HG02763 (cell line): ENCODE results near the gene IDH1.
"Not testable (repeated sequence)": the region's sequence is repeated elsewhere in the genome, so short reads cannot be mapped to it uniquely, and the experiment has no call there.

Experiments used
- ATAC-seq: cut with Tn5 transposase; IDR thresholded peaks from one replicate; pipeline ENCODE4 v1.9.1; 2021; ENCODE audit warnings: mild to moderate bottlenecking, moderate library complexity; ENCODE audit not compliant: unreplicated experiment

The IDH1 gene

GRCh38 chr2:208254871-208255556 is at the start of gene IDH1:
Gene IDH1, minus strand, starts transcription at chr2:208255071. Its CDS starts 3,520 bp downstream, at chr2:208251551.
- ATAC-seq: peak; percentile 74

DNA sequence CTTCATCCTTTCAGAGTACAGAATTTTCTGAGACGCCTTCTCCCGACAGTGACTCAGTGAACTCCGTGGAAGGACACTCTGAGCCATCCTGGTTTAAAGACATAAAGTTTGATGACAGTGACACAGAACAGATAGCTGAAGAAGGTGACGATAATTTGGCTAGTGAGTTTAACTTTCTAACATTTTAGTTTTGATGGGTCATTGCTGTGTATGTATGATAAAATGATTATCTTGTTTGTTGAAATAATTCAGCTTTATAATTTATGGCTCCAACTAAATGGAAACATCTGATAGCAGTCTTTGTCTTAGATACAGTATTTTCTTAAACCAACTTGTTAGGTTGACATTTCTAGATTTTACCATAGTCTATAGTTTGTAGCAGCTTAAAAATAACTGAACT is 49.3 kb upstream of the IDH1 start:
- ATAC-seq: no peak

DNA sequence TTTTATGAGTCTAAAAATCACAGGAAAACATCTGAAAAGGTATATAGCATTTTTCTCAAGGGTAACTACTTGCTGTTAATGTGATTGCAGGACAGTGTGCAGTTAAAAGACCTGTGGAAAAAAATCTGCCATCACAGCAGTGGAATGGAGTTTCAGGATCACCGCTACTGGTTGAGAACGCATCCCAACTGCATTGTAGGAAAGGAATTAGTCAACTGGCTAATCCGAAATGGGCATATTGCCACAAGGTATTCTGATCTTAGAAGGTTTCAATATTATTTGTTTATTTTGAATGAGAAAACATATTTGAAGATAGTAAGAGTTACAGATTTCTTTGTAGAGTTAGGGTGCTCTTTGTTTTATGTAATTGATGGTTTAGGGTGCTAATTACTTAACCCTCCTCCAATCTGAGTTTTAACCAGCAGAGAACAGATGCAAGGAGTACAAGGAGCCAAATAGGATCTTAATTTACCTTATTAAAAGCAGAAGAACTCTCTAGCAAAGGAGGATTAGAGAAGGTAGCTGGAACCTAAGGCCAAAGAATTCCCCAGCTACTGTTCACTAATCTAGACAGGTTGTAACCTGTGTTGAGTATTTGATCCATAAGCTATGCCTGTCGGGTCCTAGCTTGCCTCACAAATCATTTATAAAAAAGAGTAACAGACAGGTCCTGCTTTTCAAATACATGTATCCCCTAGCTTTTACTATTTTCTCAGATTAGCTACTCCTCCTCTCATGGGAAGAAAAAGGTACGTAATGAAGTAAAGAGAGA is 46.2 kb upstream of the IDH1 start:
- ATAC-seq: no peak

DNA sequence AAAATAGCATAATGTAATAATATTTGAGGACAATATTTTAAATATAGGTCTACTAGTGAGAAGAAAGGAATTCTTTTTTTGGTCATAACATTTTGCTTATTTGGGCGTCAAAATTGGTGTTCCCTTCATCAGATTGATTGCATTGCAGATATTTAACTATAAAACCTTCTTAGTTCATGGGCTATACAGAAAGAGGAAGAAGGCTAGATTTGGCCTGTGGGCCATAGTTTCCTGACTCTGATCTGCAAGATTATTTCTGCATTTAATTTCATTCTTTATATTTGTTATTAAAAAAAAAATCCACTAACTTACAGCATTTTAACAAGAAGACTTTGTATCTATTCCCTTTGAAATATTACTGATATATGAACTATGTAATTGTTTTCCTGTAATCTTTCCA is 43.1 kb upstream of the IDH1 start:
- ATAC-seq: no peak

DNA sequence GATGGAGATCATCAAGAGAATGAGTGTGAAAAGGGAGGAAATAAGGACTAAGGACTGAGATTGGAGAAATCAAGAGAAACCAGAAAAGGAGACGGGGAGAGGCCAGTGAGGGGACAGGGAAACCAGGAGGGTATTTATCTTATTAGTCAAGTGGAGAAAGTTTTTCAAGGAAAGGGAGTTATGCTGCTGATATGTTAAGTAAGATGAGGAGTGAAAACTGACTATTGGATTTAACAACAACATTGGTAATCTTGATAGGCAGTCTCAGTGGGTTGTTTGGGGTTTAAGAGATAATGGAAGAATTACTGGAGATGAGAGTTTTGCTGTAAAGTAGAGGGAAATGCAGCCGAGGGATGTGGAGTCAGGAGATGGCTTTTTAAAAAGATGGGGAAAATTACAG is 41.7 kb upstream of the IDH1 start:
- ATAC-seq: no peak

DNA sequence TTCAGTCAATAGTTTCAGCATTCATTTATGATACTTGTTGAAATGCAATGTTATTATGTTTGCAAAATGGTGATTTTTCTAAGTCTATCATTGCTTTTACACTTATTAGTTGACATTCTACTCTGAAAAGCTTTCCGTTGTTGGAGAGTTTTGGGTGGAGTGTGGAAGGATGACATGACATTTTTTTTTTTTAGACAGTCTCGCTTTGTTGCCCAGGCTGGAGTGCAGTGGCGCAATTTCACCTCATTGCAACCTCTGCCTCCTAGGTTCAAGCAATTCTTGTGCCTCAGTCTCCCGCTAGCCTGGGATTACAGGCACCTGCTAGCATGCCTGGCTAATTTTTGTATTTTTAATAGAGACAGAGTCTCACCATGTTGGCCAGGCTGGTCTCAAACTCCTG is 41.0 kb upstream of the IDH1 start:
- ATAC-seq: no peak

DNA sequence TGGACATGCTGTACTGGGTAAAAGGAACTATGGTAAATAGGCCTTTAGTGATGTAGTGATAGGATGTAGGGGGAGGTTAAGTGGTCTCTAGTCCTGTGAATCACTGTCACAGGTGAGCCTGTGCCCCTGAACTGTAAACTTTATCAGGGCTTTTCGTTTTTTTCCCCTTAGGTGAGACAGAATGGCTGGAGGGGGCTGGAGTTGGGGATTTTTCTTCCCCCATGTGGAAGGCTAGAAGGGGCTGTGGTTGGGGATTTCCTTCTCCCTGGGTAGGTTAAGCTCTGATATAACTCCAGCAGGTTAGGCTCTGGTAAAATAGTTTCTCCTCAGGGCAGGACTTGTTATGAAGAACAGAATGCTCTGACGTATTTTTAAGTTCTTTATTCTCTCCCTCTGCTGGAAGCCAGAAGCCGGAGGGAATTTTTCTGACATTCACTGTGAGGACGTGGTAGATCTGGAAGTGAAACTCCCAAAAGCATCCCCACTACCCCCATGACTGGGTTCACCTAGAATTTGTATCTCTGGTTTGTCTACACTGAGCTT is 39.7 kb upstream of the IDH1 start:
- ATAC-seq: peak; percentile 53

DNA sequence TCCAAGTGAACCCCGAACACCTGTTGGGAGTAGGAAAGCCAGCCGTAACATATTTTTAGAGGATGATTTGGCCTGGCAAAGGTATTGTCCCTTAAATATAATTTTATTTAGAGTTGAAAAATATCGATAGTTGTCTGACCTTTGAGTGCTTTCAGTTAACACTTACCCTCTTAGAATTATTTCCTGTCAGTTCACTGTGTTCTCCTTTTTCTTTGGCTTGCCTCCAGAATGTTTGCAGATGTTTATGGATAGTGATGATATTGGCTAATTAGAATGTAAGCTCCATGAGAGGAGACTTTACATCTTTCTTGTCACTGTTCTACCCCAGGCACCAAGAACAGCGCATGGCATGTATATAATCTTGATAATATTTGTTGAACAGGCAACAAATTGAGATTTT is 31.0 kb upstream of the IDH1 start:
- no peak for ATAC-seq

DNA sequence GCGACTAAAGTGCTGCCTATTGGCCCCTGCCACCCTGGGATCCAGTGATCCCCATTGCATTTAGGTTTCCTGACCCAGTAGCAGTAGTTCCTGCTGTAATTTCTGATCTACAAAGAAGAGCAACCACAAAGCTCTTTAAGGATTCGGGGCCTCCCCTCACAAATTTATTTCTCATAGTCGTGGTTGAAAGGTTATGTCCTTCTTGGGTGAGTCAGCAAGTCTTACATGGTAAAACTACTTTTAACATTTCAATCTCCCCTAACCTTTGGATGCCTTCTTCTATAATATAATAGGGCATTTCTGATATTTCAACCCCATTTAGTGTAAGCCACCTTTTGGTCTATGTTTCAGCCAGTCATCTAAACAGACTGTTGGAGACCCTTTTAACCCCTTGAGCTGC is 26.1 kb upstream of the IDH1 start:
- ATAC-seq: no peak

GRCh38 chr2:208280234-208280633 is 25.4 kb upstream of the IDH1 start:
- no peak for ATAC-seq

GRCh38 chr2:208279236-208279635 is 24.4 kb upstream of the IDH1 start:
- ATAC-seq: no peak

- no peak for ATAC-seq
These were observed 23.7 kb upstream of the IDH1 start for GRCh38 chr2:208278549-208278948.

DNA sequence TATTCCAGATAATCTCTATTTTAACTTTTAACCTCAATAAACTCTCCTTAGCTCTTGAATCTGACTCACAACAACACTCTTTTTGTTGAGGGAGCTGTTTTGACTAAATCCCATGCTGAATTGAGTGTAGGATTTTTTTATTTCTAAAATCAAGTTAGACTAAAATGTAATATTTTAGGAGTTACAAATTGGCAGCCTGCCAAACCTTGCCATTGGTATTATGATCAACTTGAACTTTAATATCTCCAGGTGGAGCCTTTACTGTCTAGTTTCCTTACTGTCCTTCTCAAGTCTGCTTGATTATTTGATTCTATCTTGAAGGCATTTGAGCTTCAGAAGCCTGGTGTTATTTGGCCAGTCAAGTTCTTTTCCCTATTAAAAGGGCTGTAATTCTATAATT is 19.9 kb upstream of the IDH1 start:
- ATAC-seq: no peak

DNA sequence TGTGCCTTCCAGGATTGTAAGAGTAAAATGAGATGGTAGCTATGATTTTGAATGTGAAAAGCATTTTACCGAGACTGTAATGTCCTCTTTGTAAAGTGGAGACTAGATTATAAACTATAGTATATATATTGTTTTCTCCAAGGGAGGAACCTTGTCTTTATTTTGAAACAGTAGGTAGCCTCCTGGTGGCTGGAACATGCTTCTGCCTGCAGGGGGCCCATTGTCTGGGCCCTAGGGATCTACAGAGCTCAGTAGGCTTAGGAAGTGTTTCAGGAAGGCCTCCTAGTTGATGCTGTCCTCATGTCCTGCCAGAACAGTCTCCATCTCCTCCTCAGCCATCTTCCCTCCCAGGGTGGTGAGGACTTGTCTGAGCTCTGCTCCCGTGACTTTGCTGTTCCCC is 14.2 kb upstream of the IDH1 start:
- no peak for ATAC-seq

DNA sequence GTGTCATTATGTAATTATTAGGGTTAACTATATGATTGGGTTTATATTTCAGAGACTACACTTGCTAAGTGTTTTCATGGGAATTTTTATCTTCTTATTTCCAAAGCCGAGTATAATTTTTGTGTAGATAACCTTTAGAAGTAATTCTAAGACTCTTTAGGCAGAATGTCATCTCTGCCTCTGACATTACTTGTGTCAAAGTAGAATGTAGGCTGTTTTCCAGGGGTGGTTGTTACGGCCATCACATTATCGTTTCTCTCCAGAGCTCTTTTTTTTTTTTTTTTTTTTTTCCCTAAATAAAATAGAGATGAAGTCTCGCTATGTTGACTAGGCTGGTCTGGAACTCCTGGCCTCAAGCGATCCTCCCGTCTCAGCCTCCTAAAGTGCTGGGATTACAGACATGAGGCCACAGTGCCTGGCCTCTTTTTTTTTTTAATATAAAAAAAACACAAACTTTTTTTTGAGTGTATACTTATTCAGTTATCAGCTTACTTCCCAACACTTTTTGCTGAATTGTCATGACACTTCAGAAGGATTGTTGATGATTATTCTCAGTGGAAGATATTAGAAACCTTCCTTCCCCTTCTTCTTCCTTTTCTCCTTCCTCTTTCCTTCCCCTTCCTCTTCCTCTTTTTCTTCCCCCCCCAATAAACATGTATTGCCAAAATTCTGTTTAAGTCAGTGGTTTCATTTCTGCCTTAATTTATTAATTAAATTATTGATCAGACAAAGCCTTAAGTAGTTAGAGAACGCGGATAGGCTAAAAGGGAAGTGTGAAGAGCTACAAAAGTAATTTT is 13.5 kb upstream of the IDH1 start:
- no peak for ATAC-seq

- ATAC-seq: not testable (repeated sequence)
These were observed 12.7 kb upstream of the IDH1 start for GRCh38 chr2:208267526-208267925.

DNA sequence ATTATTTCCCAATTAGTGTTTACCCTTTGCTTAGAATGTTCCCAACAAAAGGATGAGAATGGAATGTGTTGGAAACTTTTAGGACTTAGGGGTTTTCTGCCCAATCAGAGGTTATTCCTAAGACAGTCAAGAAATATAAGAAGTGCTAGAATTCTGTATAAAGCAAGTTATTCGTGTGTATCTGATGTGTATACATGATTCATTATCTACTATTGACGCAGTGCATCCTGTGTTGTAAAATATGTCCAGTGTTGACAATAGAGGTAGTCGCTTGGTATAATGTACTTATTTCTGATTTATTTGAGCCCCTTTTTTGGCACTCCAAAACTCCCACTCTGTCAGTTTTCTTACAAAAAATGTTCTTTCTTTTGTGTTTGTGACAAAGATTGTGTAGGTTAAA is 12.1 kb upstream of the IDH1 start:
- no peak for ATAC-seq

DNA sequence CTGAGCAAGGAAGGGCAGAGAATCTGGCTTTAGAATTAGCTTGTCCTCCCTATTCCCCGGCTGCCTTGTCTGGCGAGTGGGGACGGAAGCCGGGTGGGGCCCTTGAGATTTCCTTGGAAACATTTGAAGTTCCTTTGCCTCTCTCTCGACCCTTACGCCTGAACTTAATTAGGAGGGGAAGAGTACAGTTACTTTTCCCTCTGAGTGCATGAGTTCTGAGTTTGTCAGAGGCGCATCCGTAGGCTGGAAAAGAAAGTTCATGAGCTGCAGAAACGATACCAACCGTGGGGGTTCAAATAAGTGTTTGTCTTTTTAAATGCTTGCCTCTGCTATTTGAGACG is 11.7 kb upstream of the IDH1 start:
- peak; percentile 8 for ATAC-seq

GRCh38 chr2:208265801-208266552 is 11.1 kb upstream of the IDH1 start, which contains the start of gene PIKFYVE:
Gene PIKFYVE, plus strand, starts transcription at chr2:208266255. Its CDS starts 5,265 bp downstream, at chr2:208271520.
- peak; percentile 86 for ATAC-seq

DNA sequence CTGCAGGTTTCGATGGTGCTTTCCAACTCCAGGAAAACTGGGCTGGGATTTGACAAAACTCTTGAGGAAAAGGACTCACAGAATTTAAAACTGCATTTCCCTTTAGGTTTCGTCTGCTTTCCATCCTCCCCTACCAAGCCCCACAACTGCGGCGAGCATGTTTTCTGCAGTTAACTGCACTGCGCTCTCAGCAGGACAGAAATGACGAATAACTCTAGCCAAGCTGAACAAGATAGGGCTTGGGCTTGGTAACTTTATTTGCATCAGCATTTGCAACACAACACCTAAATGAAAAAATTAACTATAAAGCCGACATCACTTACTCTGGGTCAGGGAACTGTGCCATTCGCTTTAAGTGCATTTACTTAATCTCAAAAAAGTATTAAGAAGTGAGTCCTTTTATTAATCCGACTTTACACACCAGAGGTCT is 10.5 kb upstream of the IDH1 start:
- ATAC-seq: peak; percentile 34
